ENCODE data around the gene PTPRD.

GRCh38 chr9:8388132-8388531, 2224.7 kb downstream of the PTPRD start:
- TF ChIP-seq CTCF (conservative IDR thresholded peaks at IDR 0.05 in 1 of 2, IDR thresholded peaks at IDR 0.05 in 1 of 2; ENCODE audit: extremely low read depth in 1 of 2, insufficient read depth in 1 of 2, low read depth in 1 of 2, low read length in 2 of 2) (no peak), EZH2 (IDR thresholded peaks at IDR 0.05; ENCODE audit: borderline replicate concordance, low read length) (no peak)
